NCI-H2227 treated with DMSO at 0.1 percent for 48 hours (cell line): ENCODE data around the gene NBEAL2.

Source experiments
- DNase-seq: peaks from one replicate; lab custom pipeline; 2025; lab: John Stamatoyannopoulos, UW

The NBEAL2 gene

DNA sequence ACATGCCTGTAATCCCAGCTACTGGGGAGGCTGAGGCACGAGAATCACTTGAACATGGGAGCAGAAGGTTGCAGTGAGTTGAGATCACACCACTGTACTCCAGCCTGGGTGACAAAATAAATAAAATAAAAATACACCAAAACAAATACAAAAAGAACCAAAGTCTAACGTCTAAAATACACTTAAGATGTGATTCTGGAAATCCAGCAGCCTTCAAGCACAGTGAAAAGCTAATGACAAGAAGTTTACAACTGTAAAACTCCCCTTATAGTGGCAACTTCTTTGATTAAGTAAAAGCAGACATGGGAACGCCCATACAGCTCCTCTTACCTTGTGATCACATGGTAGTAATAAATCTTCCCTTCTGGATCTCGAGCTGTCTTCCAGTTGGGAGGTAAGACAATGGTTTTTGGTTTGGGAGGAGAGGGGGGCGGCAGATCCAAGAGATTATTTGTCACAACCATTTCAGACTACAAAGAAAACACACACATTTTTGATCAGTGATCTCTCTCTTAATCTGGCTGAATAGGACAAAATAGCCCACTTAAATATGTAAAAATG lies 62.8 kb downstream of the NBEAL2 start:
- DNase-seq: no peak

GRCh38 chr3:47047069-47047468 lies 67.6 kb downstream of the NBEAL2 start:
- no peak for DNase-seq

DNA sequence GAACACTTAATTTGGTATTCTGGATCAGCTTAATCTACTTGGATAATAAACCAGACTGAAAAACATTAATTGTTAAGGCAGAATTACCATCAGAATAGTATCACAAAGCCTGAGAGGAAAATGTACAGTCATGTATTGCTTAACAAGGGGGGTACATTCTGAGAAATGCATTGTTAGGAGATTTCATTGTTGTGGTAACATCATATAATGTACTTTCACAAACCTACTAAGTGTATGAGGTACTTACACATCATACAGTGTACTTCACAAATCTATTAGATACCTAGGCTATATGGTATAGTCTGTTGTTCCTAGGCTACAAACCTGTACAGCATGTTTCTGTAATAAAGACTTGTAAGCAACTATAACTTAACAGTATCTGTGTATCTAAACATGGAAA lies 68.2 kb downstream of the NBEAL2 start:
- DNase-seq: no peak

GRCh38 chr3:47054412-47054811 lies 74.9 kb downstream of the NBEAL2 start:
- DNase-seq: no peak

DNA sequence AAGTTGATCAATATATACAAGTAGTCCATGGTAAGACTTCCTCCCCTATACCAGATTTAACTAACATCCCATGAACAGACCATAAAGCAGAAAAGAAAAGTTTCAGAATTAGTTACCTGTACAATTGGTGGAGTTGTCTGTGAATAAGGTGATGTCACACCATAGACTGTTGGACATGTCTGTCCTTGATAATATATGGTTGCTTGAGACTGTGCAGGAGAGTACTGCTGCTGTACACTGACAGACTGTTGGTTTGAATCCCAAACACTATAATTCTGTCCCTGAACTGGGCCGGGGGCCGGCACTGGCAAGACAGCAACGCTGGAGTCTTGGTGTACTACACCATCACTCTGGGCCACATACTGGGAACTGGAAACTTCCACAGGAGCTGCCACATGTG lies 77.2 kb downstream of the NBEAL2 start:
- DNase-seq: no peak

DNA sequence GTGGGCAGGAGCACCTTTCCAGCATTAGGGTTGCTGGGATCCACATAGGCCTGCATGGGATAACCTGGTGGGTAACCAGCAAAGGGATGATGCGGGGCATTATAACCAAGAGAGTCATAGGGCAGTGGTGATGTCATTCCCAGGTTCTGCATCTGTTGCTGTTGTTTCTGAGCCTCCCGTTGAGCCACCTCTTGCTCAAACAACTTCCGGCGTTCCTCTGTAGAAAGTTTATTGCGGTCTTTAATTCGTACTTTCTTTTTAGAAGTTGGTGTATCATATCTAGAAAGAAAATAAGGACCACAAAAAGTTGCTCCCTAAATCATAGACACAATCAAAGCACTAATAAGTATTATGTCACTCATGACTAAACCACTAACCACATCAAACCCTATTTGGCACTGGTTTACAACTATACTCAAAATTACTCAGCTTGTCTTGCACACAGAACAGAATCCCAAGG lies 77.8 kb downstream of the NBEAL2 start:
- no peak for DNase-seq
